ENCODE measurements around the gene PRKACB. TPM values are rescaled to one million over a fixed set of nuclear protein-coding genes. Genes with fewer than 3 reads are reported as not detected.
A peak's percentile ranks its signal among the peaks of the same experiment; 100 is the strongest.
"Not testable (repeated sequence)": the region's sequence is repeated elsewhere in the genome, so short reads cannot be mapped to it uniquely, and the experiment has no call there.

Gene PRKACB
- total RNA-seq, 1 donor from 2014 or later, result 849 TPM

DNA sequence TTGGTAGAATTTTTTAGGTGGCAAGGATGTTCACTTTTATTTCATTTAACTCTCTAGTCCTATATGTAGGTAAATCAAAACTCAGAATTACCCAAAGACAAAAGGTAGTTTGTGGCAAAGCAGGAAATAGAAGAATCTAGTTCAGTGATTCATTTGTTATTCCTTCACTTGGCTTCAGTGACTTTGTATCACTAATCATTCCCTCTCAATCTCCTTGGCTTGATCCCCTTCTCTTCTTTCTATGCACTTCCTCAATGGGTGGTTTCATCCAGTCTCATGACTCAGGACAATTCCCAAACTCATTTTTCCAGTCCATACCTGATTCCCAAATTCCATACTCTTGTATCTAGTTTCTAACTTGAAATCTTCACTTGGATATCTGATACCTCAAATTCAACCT is 64.9 kb downstream of the PRKACB start:
- DNase-seq (ENCODE audit: low spot score in 2 of 2) (no peak), FAIRE-seq (no peak)

DNA sequence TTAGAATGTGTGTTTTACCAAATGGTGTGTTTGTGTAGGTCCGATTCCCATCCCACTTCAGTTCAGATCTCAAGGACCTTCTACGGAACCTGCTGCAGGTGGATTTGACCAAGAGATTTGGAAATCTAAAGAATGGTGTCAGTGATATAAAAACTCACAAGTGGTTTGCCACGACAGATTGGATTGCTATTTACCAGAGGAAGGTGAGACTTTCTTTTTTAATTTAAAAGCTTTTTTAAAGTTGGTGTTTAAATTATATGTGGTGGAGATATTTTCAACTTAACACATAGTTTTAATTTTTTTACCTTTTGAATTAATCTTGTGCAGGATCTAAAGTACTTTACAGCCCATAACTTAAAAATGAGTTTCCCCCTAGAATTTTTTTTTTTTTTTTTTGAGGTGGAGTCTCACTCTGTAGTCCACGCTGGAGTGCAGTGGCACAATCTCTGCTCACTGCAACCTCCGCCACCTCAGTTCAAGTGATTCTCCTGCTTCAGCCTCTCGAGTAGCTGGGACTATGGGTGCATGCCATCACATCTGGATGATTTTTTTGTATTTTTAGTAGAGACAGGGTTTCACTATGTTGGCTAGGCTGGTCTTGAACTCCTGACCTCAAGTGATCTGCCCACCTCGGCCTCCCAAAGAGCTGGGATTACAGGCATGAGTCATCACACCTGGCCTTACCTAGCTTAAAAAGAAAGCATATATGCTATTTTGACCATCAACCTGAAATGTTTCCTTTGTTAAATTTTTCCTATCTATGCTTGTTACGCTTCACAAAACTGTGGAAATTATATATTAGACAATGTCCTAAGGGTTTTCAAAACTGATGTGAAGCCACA is 70.3 kb downstream of the PRKACB start:
- FAIRE-seq (no peak), DNase-seq (ENCODE audit: low spot score in 2 of 2) (no peak)

DNA sequence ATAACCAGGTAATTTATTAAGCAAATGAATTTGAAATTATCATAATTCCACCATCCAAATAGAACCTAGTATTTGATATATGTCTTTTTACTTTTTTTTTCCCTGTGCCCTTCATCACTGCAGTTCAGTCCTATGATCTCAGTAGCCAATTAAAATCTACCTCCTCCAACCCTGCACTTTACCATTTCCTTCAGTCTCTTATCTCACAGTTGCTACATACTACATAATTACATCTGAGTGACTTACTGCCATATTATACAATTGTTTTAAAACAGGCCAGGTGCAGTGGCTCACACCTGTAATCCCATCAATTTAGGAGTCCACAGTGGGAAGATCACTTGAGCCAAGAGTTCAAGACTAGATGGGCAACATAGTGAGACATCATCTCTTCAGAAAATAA is 73.2 kb downstream of the PRKACB start:
- DNase-seq (ENCODE audit: low spot score in 2 of 2) (no peak), FAIRE-seq (no peak)

DNA sequence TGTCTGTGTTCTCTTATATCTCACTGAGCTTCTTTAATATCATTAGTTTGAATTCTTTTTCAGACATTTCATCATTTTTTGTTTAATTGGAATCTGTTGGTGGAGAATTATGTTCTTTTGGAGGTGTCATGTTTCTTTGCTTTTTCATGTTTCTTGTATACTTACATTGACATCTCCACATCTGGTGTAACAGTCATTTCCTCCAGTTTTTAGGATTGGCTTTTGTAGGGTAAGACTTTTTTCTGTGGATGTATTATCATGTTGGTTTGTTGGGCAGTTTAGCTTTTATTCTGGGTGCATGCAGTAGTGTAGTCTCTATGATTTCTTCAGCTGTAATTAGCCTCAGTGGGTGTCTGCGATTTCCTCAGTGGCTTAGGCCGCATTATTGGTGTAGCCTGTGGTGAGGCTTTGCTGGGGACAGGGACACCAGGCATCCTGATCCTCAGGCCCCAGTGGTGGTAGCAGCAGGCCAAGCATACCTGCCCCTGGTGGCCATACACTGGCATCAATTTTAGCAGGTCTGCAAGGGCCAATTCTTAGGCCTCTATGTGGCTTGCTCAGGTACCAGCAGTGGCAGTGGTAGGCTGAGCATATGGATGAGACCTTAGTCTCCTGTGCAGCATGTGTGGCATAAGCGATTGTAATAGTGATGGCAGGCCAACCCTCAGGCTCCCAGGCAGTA is 79.8 kb downstream of the PRKACB start:
- FAIRE-seq, result no peak
- DNase-seq (ENCODE audit: low spot score in 2 of 2), result no peak

DNA sequence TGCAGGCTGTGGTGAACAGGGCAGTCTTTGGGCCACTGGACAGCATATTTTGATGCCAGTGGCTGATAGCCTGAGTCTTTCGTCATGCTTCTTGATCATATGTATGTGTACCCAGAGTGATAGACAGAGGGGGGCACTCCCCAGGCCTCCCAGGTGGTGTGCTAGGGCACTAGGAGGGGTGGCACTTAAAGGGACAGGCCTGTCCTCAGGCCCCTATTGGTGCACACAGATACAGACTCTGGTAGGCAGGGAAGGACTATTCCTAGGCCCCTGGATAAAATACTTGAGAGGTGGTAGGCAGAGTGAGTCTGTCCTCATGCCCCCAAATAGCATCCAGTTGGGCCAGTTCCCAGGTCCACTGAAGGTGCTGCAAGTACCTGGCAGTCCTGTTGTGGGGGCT is 80.8 kb downstream of the PRKACB start:
- FAIRE-seq (no peak), DNase-seq (ENCODE audit: low spot score in 2 of 2) (no peak)

DNA sequence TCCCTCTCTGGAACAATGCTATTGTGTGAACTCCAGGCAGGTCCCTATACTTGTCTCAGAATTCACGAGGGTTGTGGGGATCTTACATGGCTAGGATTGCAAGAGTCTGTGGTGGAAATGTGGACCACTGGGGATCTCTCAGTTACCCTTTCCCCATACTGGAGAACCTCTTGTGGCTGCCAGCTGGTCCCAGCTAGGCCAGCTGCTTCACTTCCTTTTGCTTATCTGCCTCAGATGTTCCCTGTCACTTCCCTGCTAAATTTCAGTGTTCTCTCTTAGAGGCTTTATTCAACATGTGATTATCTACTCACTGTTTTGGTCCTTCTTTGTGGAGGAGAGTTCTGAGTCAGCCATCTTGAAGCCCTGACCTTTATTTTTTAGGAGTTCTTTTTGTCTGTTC is 81.6 kb downstream of the PRKACB start:
- DNase-seq (ENCODE audit: low spot score in 2 of 2), result no peak
- no peak for FAIRE-seq

DNA sequence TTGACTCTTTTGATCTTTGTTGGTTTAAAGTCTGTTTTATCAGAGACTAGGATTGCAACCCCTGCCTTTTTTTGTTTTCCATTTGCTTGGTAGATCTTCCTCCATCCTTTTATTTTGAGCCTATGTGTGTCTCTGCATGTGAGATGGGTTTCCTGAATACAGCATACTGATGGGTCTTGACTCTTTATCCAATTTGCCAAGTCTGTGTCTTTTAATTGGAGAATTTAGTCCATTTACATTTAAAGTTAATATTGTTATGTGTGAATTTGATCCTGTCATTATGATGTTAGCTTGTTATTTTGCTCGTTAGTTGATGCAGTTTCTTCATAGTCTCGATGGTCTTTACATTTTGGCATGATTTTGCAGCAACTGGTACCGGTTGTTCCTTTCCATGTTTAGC is 88.6 kb downstream of the PRKACB start:
- not testable (repeated sequence) for FAIRE-seq; DNase-seq (ENCODE audit: low spot score in 2 of 2)

DNA sequence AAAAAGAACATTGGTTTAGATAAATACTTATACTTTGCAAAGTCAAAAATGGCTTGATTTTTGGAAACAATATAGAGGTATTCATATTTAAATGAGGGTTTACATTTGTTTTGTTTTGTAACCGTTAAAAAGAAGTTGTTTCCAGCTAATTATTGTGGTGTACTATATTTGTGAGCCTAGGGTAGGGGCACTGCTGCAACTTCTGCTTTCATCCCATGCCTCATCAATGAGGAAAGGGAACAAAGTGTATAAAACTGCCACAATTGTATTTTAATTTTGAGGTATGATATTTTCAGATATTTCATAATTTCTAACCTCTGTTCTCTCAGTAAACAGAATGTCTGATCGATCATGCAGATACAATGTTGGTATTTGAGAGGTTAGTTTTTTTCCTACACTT is 92.2 kb downstream of the PRKACB start:
- DNase-seq (ENCODE audit: low spot score in 2 of 2) (no peak), FAIRE-seq (no peak)

DNA sequence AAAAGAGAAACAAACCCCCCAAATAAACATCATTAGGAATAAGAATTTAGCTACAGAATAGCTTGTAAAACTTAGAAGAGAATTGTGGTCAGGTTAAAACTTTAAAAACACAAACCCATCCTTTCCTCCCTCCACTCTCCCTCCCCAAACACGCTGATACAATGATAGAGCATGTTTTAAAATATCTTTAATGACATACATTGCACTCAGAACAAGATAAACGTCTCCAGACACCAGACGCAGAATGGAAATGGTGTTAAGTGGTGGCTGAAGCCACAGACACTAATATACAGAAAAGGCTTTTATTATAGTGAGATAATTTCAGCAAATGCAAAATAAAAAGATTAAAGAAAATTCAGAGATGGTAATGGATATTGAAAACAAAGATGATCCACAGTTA is 98.6 kb downstream of the PRKACB start:
- no peak for DNase-seq (ENCODE audit: low spot score in 2 of 2)
- FAIRE-seq, result no peak

DNA sequence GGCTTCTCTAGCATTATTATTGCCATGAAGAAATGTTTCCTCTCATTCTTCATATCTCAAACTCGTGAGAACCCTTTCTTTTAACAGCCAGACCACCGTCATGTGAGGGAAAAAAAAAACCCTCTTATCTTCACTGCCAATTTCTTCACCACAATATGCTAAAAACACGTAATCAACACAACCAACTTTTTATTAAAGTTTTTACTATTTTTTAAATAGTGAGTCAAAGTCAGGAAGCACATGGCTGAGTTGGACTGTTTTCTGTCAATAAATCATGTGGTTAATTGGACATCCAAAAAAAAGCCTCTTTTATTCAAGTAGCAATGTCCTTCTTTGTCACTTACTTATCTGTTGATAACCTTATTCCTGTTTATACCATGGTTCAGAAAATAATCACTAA is 101.5 kb downstream of the PRKACB start:
- FAIRE-seq, result no peak
- no peak for DNase-seq (ENCODE audit: low spot score in 2 of 2)

DNA sequence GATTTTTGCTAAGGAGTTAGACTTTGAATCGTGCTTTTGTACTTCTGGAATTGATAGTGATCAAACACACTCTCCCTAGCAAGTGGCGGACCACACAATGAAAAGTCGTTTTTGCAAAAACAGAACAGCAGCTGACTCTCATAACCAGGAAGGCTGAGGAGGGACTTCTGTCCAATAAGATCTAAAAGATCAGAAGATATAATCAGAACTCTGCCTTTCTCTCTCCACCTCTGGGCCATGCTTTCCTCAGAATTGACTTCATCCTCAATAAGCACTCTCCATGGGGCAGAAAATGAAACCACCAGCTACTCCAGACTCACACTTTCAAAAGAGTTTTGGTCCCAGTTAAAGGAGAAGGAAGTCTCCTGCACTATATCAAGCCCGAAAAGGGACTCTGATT is 102.1 kb downstream of the PRKACB start:
- FAIRE-seq (no peak), DNase-seq (ENCODE audit: low spot score in 2 of 2) (no peak)

DNA sequence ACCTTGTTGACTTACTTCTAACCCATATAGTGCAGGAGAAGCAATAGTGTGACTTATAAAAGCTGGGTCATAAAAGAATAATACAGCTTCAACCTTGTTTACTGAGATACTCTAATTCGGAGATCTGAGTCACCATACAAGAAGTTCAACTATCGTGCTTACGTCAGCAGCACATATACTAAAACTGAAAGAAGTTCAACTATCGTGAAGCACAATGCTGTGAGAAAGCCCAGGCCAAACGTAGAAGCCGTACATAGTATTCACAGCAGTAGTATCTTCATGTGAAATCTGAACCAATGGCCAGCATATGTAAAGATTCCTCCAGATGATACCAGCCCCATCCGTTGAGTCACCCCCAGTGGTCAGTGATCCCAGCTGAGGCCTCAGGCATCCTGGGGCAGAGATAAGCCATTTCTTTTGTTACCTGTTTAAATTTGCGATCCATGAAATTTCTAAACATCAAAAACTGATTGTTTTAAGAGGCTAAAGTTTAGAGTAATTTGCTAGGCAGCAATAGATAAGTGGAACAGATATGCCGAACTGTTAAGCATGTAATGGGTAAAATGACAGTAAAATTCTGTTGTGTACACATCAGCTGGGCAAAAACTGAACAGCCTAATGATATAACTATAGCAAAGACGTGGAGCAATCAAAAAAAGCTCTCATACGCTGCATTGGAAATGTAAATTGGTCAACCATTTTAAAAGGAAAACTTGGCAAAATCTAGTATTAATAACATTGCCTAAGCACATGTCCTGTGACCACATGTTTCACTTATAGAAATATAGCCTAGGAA is 103.6 kb downstream of the PRKACB start:
- FAIRE-seq (no peak), DNase-seq (ENCODE audit: low spot score in 2 of 2) (no peak)

DNA sequence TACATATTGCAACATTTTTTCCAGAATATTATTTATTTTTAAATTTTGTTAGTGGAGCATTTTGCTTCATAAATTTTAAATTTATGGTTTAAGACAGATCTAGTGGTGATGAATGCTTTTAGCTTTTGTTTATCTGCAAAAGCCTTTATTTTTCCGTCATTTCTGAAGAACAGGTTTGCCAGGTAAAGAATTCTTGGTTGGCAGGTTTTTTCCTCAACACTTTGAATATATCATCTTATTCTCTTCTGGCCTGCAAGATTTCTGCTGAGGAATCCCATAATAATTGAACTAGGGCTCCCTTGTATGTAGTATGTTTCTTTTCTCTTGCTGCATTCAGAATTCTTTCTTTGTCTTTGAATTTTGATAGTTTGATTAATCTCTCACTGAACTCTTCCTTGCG is 106.6 kb downstream of the PRKACB start:
- DNase-seq (ENCODE audit: low spot score in 2 of 2) (no peak), FAIRE-seq (no peak)

DNA sequence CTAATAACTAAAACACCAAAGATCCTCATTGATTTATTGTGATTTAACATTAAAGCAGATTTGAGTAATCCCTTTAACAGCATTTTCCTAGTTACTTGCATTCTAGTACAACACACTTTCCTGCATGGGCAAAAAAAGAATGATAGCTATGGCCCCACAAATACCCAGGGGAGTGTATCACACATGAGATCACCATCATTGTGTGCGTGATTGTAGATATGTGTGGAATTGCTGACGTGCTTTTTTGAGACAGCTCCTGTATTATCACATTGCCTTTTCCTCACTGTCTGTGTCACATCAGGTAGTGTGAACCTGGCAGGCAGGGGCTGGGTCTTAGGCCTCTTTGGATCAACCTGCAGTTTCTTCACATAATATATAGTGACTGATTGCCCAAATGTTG is 109.0 kb downstream of the PRKACB start:
- DNase-seq (ENCODE audit: low spot score in 2 of 2), result no peak
- FAIRE-seq, result no peak

DNA sequence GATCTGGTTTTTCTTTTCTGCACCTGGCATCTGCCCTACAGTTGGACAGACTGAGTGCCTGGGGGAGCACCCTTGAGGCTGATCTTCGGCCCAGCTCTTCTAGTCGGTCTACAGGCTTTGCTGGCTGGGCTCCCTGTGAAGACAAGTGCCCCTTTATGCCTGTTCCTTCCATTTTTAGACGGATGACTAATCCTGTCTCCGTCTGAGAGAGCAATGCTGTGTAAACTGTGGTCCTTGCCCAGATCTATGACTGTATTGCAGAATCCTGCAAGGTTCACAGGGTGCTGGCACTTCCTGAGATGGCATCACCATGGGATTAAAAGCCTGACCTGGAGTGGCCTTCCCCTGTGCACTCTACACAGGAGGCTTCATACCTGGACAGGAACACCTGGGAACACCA is 109.8 kb downstream of the PRKACB start:
- FAIRE-seq (peak; percentile 89), DNase-seq (ENCODE audit: low spot score in 2 of 2) (peak; percentile 31 to 35)

DNA sequence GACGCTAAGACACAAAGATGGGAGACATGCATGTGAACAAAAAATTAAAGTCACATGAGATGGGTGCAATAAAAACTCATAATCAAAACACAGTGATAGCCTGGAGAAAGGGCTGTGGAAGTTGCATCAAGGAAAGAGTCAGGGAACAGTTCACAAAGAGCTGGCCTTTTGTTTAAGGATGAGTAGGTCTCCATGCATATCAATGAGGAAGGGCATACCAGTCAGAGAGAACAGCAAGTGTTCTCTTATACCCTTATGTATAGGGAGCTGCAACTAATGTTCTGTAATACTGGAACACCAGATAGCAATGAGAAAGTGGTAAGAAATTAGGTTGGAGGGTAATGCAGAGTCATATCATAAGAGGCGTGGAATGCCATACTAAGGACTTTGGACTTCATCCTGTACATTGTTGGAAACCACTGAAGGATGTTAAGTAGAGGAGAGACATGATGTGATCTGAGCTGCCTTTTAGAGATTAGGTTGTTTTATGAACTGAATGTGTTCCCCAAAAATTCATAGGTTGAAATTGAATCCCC is 110.7 kb downstream of the PRKACB start:
- FAIRE-seq (no peak), DNase-seq (ENCODE audit: low spot score in 2 of 2) (no peak)

DNA sequence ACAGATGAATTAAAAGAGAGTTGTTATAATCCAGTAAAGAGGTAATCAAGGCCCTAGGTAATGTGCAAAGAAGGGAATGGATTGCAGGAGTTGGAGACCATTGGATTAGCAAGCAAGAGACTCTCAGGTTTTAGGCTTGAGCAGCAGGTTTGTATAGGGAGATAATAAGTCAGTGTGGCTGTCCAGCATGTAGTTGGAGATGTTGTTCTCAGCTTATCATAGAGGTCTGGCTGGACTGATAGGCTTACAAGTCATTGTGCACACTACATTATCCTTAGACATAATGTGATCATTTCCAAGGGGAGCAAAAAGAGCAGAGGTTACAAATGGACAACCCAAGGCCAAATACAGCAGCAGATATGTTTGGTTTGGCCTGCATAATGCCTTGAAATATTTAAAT is 111.5 kb downstream of the PRKACB start:
- no peak for DNase-seq (ENCODE audit: low spot score in 2 of 2)
- FAIRE-seq, result no peak

DNA sequence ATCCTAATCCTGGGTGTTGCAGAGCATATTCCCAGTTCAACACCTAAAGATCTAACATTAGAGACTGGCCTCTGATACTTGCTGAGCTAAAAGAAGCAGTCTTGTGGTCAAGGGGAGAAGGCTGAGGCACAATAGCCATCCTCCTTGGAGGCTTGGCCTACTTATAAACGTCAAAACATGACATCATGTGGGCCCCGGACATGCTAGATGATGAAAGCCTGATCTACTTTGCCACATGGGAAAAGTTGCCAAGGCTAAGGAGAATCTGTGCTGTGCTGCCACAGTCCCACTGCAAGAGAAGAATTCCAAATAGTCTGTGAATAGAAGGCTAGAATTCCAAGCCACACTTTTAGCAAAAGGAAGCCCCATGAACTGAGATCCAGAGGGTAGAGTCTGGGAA is 113.5 kb downstream of the PRKACB start:
- no peak for FAIRE-seq

DNA sequence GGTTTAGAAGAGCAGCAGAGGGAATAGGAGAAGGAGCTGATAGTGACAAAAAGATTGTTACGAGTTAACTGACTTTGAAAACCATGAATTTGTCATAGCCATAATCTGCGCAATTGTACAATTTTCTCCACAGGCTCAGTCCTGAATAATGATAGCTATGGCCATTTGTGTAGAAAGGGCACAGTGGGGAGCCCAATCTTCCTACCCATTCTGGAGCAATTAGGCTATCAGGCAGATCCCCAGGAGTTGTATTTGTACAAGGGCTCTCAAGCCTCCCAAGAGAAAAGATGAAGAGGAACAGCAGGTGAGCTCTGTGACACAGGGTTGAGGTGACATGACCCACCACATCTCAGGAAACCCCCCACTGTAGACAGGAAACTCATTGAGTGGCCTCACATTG is 115.3 kb downstream of the PRKACB start:
- no peak for FAIRE-seq
- no peak for DNase-seq (ENCODE audit: low spot score in 2 of 2)

More for the DNA sequence above, 113.5 kb downstream of the PRKACB start:
- DNase-seq (ENCODE audit: low spot score in 2 of 2), result no peak

DNA sequence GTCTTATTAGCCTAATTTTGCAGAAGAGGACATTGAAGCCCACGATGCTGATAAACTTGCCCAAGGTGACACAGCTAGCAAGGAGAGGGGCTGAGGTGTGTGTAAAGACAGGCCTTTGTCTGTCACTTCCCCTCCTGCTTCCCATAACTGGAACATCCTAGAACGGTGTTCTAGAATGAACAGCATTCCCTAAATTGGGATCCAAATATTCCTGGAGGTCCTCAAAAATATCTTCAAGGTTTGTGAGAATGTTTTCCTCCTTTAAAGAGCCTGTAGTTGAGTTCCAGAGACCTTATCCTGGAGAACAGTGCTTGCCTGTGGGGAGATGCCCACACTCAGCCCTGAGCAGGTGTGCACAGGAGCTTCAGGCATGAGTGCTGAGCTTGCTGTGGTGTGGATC is 115.9 kb downstream of the PRKACB start:
- DNase-seq (ENCODE audit: low spot score in 2 of 2) (no peak), FAIRE-seq (no peak)
